ENCODE data around the gene ABCC11.

GRCh38 chr16:48284772-48285409 lies 37.6 kb upstream of the ABCC11 start:
- no peak for TF ChIP-seq CTCF (IDR thresholded peaks at IDR 0.05)
- TF ChIP-seq POLR2A (IDR thresholded peaks at IDR 0.05), result no peak

Measured in lower leg skin (tissue), 3 donors.